Measurements from ENCODE around the gene GTPBP6.

DNA sequence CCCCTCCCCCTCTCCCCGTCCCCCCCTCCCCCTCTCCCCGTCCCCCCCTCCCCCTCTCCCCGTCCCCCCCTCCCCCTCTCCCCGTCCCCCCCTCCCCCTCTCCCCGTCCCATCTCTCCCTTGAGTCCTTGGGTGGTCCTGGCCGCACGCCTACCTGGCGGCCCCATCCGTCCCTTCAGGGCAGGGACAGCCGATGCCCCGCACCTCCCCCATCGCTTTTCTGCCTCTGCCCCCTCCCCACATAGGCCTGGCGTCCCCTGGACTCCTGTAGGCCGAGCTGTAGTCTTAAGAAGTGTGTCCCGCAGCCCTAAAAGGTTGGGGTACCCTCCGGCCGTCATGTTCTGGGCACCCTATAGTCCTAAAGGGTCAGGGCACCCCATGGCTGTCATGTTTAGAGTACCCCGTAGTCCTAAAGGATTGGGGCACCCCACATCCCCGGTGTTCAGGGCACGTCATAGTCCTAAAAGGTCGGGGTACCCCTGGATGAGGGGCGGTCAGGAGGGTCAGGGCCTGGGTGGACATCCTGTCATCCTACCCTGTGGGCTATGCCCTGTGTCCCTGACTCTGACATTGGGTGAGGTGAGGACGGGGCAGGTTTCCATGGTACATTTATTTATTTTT is 10.8 kb upstream of the GTPBP6 start:
- TF ChIP-seq, protein P1, sequence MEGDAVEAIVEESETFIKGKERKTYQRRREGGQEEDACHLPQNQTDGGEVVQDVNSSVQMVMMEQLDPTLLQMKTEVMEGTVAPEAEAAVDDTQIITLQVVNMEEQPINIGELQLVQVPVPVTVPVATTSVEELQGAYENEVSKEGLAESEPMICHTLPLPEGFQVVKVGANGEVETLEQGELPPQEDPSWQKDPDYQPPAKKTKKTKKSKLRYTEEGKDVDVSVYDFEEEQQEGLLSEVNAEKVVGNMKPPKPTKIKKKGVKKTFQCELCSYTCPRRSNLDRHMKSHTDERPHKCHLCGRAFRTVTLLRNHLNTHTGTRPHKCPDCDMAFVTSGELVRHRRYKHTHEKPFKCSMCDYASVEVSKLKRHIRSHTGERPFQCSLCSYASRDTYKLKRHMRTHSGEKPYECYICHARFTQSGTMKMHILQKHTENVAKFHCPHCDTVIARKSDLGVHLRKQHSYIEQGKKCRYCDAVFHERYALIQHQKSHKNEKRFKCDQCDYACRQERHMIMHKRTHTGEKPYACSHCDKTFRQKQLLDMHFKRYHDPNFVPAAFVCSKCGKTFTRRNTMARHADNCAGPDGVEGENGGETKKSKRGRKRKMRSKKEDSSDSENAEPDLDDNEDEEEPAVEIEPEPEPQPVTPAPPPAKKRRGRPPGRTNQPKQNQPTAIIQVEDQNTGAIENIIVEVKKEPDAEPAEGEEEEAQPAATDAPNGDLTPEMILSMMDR (IDR thresholded peaks at IDR 0.05; ENCODE audit: low read depth, low read length, poor library complexity, severe bottlenecking) = no peak
- TF ChIP-seq EZH2phosphoT487 (IDR thresholded peaks at IDR 0.05; ENCODE audit: borderline replicate concordance, low read length) = no peak

Measured in DOHH2 (cell line).